CD8-positive, alpha-beta memory T cell (primary cell): Measurements from ENCODE around the gene SCFD2. TPM values are rescaled to one million over a fixed set of nuclear protein-coding genes. Genes with fewer than 3 reads are reported as not detected.

ENCODE experiments used
- CTCF ChIA-PET: fragments of 350-600 bp; sonication (Branson Sonifier 250); formaldehyde crosslinking; loops from one replicate; lab custom pipeline; 2021; ENCODE audit warnings: antibody characterized with exemption; lab: Charles Lee
- POLR2A ChIA-PET: fragments of 350-600 bp; sonication (Branson Sonifier 250); formaldehyde crosslinking; loops from one replicate; lab custom pipeline; 2021; ENCODE audit warnings: antibody characterized with exemption; lab: Charles Lee
- DNase-seq, 5 donors: peaks; one replicate each; pipeline versions ENCODE4 v3.0.0 to v3.0.0-alpha.2; 2020 to 2022; ENCODE audit warnings: mixed read lengths in 1 of 5
- H3K27ac ChIP-seq: one replicate; pipeline ENCODE4 v1.7.0; 2013; ENCODE audit warnings: low read depth, mild to moderate bottlenecking, low read length, moderate library complexity
- H3K27me3 ChIP-seq: 2 replicates; pipeline ENCODE4 v1.7.0; 2013; ENCODE audit warnings: low read length, mild to moderate bottlenecking; ENCODE audit not compliant: insufficient read depth, poor library complexity, severe bottlenecking
- H3K36me3 ChIP-seq: 2 replicates; pipeline ENCODE4 v1.7.0; 2013; ENCODE audit warnings: mild to moderate bottlenecking, low read length, moderate library complexity; ENCODE audit not compliant: insufficient read depth
- H3K4me1 ChIP-seq: 2 replicates; pipeline ENCODE4 v1.7.0; 2013; ENCODE audit warnings: mild to moderate bottlenecking, low read length, moderate library complexity; ENCODE audit not compliant: insufficient read depth
- H3K4me3 ChIP-seq: 2 replicates; pipeline ENCODE4 v1.7.0; 2013; ENCODE audit warnings: mild to moderate bottlenecking, low read length
- H3K9me3 ChIP-seq: 2 replicates; pipeline ENCODE4 v1.7.0; 2013; ENCODE audit warnings: mild to moderate bottlenecking, low read length
- H3K27ac Mint-ChIP-seq, 8 donors: one replicate each; pipeline ENCODE4 v1.8.0; 2020 to 2021; ENCODE audit warnings: mixed read lengths in 8 of 8, mild to moderate bottlenecking in 6 of 8, inconsistent platforms in 3 of 8, moderate library complexity in 3 of 8
- H3K27me3 Mint-ChIP-seq, 2 donors: one replicate each; pipeline ENCODE4 v1.8.0; 2020 to 2021; ENCODE audit warnings: mixed read lengths in 2 of 2, mild to moderate bottlenecking in 1 of 2, moderate library complexity in 1 of 2
- H3K36me3 Mint-ChIP-seq, 3 donors: one replicate each; pipeline ENCODE4 v1.8.0; 2020 to 2021; ENCODE audit warnings: mixed read lengths in 3 of 3, inconsistent platforms in 1 of 3, mild to moderate bottlenecking in 1 of 3
- H3K4me1 Mint-ChIP-seq, 3 donors: one replicate each; pipeline ENCODE4 v1.8.0; 2020 to 2021; ENCODE audit warnings: mixed read lengths in 3 of 3, inconsistent platforms in 1 of 3, mild to moderate bottlenecking in 1 of 3
- H3K4me3 Mint-ChIP-seq, 7 donors: one replicate each; pipeline ENCODE4 v1.8.0; 2020 to 2021; ENCODE audit warnings: mixed read lengths in 7 of 7, mild to moderate bottlenecking in 6 of 7, moderate library complexity in 4 of 7, inconsistent platforms in 2 of 7
- H3K9me3 Mint-ChIP-seq, 5 donors: one replicate each; pipeline ENCODE4 v1.8.0; 2020 to 2022; ENCODE audit warnings: mixed read lengths in 5 of 5, mild to moderate bottlenecking in 3 of 5, moderate library complexity in 2 of 5, inconsistent platforms in 1 of 5
- polyA plus RNA-seq: library from polyadenylated mRNA; unstranded; fragments of 300-500 nt; fragmentation: Illumina TruSeq; gene quantifications from one replicate; pipeline ENCODE4 v1.2.3, GENCODE V29; 2021
- total RNA-seq, 2 experiments: library from RNA; stranded (reverse); gene quantifications; one replicate each; pipeline ENCODE4 v1.2.3, GENCODE V29; 2021

The SCFD2 gene
- total and polyA plus RNA-seq, 3 experiments from 2014 or later: 18.1 to 29.1 (median 25.7) TPM

- Mint-ChIP-seq H3K36me3 (peaks cover 4 to 13% (median 13%) of the 10 kb centered on the region in 3 donors), H3K9me3 (no peaks in the 10 kb centered on the region), H3K27ac (no peak overlapping the region), H3K4me1 (no peaks in the 10 kb centered on the region), H3K27me3 (no peaks in the 10 kb centered on the region), H3K4me3 (no peak overlapping the region)
- POLR2A ChIA-PET: no interaction called here
- Histone ChIP-seq H3K36me3 (no peaks in the 10 kb centered on the region), H3K27me3 (no peaks in the 10 kb centered on the region), H3K4me1 (no peaks in the 10 kb centered on the region), H3K9me3 (no peaks in the 10 kb centered on the region), H3K4me3 (no peak overlapping the region), H3K27ac (no peak overlapping the region)
- no peak for DNase-seq
- CTCF ChIA-PET: no interaction called here
Observed at GRCh38 chr4:52949336-52949735, 416.5 kb downstream of the SCFD2 start.

DNA sequence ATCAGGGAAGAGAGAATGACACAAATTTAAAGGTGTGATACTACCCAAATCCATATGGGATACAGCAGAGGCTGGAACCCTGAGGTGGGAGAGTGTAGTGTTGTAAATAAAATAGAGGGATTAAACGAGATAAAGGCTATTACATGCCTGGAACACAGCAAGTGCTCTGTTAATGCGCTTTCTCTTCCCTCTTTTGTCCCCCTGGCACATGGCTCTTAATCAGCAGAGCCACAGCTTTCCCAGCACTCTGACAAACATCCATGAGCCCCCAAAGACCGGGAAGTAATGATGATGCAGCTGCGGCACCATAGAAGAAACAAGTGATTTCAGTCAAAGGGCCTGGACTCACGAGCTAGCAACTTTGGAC, 417.8 kb downstream of the SCFD2 start:
- POLR2A ChIA-PET: no interaction called here

DNA sequence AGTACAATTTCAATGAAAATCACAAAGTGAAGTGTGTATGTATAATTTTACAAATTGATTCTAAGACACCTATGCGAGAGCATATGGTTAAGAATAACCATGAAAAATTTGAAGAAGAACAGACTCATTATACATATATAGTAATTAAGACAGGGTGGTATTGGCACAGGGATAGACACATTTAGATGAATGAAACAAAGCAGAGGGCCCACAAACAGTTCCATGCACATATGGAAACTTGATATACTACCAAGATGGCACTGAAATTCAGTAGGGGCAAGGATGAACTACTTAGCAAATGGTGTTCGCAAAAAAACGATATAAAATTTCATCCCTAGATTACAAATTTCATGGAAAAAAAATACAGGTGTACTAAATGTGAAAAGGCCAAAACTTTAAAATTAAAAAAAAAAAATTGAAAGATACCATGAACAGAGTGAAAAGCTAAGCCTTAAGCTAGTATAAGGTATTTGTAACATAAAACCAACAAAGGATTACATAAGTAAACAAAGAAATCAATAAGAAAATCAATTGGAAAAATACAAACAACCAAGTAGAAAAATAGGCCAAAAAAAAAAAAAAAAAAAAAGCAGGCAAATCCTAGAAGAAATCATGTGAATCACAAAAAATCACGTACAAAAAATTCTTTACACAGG, 418.3 kb downstream of the SCFD2 start:
- Histone ChIP-seq H3K4me3 (no peak overlapping the region), H3K27ac (no peak overlapping the region), H3K27me3 (no peaks in the 10 kb centered on the region), H3K9me3 (no peaks in the 10 kb centered on the region), H3K4me1 (no peaks in the 10 kb centered on the region), H3K36me3 (no peaks in the 10 kb centered on the region)
- H3K9me3 Mint-ChIP-seq: no peaks in the 10 kb centered on the region
- DNase-seq: no peak
- ChIA-PET POLR2A (no interaction called here), CTCF (no interaction called here)
- H3K4me1 Mint-ChIP-seq: no peaks in the 10 kb centered on the region
- H3K4me3 Mint-ChIP-seq: no peak overlapping the region
- H3K27me3 Mint-ChIP-seq: no peaks in the 10 kb centered on the region
- H3K36me3 Mint-ChIP-seq: peaks cover 4 to 13% (median 8%) of the 10 kb centered on the region in 3 donors
- H3K27ac Mint-ChIP-seq: no peak overlapping the region

More for the DNA sequence above, 417.8 kb downstream of the SCFD2 start:
- no peaks in the 10 kb centered on the region for H3K9me3 ChIP-seq
- Mint-ChIP-seq H3K4me1 (no peaks in the 10 kb centered on the region), H3K27me3 (no peaks in the 10 kb centered on the region), H3K36me3 (peaks cover 4 to 13% (median 13%) of the 10 kb centered on the region in 3 donors), H3K4me3 (no peak overlapping the region), H3K27ac (no peak overlapping the region), H3K9me3 (no peaks in the 10 kb centered on the region)
- H3K4me3 ChIP-seq: no peak overlapping the region
- no peak for DNase-seq
- H3K27ac ChIP-seq: no peak overlapping the region
- H3K4me1 ChIP-seq: no peaks in the 10 kb centered on the region
- H3K36me3 ChIP-seq: no peaks in the 10 kb centered on the region
- no peaks in the 10 kb centered on the region for H3K27me3 ChIP-seq
- CTCF ChIA-PET: no interaction called here

GRCh38 chr4:52946855-52947254, 419.0 kb downstream of the SCFD2 start:
- ChIA-PET POLR2A (no interaction called here), CTCF (no interaction called here)
- H3K27ac Mint-ChIP-seq: no peak overlapping the region
- Histone ChIP-seq H3K4me1 (no peaks in the 10 kb centered on the region), H3K9me3 (no peaks in the 10 kb centered on the region), H3K4me3 (no peak overlapping the region), H3K27ac (no peak overlapping the region), H3K27me3 (no peaks in the 10 kb centered on the region), H3K36me3 (no peaks in the 10 kb centered on the region)
- no peaks in the 10 kb centered on the region for H3K4me1 Mint-ChIP-seq
- H3K36me3 Mint-ChIP-seq: peaks cover 4 to 11% (median 8%) of the 10 kb centered on the region in 3 donors
- H3K9me3 Mint-ChIP-seq: no peaks in the 10 kb centered on the region
- H3K4me3 Mint-ChIP-seq: no peak overlapping the region
- no peak for DNase-seq
- no peaks in the 10 kb centered on the region for H3K27me3 Mint-ChIP-seq

DNA sequence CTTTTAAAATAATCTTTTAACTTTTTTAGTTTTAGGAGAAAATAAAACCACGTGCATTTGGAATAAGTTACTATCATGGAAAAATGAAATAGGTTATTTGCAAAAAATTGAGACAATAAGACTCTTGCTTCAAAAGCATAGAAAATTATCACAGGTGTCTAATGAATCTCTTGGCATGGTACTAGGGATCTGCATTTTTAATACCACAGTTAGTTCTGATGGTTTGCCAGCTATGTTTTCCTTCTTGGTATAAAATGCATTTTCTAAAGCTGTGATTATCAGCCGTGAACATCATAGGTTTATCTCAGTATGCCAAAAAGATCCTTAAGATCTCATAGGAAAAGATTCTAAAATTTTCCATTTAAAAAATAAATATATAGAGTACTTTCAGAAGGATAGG, 419.9 kb downstream of the SCFD2 start:
- no peak overlapping the region for H3K4me3 Mint-ChIP-seq
- no peaks in the 10 kb centered on the region for H3K4me1 Mint-ChIP-seq
- H3K36me3 ChIP-seq: no peaks in the 10 kb centered on the region
- peaks cover 4 to 8% (median 4%) of the 10 kb centered on the region in 3 donors for H3K36me3 Mint-ChIP-seq
- DNase-seq: no peak
- H3K9me3 ChIP-seq: no peaks in the 10 kb centered on the region
- H3K27ac Mint-ChIP-seq: no peak overlapping the region
- CTCF ChIA-PET: no interaction called here
- no peaks in the 10 kb centered on the region for H3K27me3 ChIP-seq
- H3K4me3 ChIP-seq: no peak overlapping the region
- H3K27me3 Mint-ChIP-seq: no peaks in the 10 kb centered on the region
- POLR2A ChIA-PET: no interaction called here
- no peaks in the 10 kb centered on the region for H3K9me3 Mint-ChIP-seq
- H3K4me1 ChIP-seq: no peaks in the 10 kb centered on the region
- H3K27ac ChIP-seq: no peak overlapping the region

DNA sequence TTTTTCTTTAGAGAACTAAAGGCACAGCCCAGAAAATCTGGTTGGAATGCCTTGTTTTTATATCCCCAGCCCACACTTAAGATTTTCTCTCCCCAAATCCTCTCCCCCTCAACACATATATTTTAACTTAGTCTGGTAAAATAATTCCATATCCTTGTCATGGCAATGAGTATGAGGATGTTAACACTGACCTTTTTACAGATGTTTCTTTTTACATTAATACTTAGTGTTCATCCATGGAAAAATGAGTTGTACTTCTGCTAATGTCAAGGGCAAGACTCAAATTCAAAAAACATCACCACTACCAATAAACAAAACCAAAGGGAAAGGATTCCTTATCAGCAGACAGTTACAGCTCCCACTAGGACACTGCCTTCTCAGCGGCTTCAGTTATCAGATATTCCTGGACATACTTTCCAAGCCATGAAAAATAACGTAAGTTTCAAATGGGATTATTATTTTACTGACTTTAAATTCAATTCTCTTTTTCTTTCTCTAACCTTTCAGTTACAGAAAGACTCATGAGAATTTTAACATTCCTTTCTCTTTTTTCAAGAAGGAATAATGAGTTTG, 420.4 kb downstream of the SCFD2 start:
- CTCF ChIA-PET: no interaction called here
- no peaks in the 10 kb centered on the region for H3K9me3 Mint-ChIP-seq
- no peak overlapping the region for H3K27ac Mint-ChIP-seq
- Histone ChIP-seq H3K9me3 (no peaks in the 10 kb centered on the region), H3K4me3 (no peak overlapping the region), H3K4me1 (no peaks in the 10 kb centered on the region), H3K27ac (no peak overlapping the region), H3K27me3 (no peaks in the 10 kb centered on the region), H3K36me3 (no peaks in the 10 kb centered on the region)
- H3K4me1 Mint-ChIP-seq: no peaks in the 10 kb centered on the region
- POLR2A ChIA-PET: no interaction called here
- DNase-seq: no peak
- H3K27me3 Mint-ChIP-seq: no peaks in the 10 kb centered on the region
- peaks cover 3 to 7% (median 4%) of the 10 kb centered on the region in 3 donors for H3K36me3 Mint-ChIP-seq
- H3K4me3 Mint-ChIP-seq: no peak overlapping the region

GRCh38 chr4:52943677-52944076, 422.2 kb downstream of the SCFD2 start:
- Mint-ChIP-seq H3K4me1 (no peaks in the 10 kb centered on the region), H3K9me3 (no peaks in the 10 kb centered on the region), H3K4me3 (no peak overlapping the region), H3K36me3 (peaks cover 0 to 2% (median 0%) of the 10 kb centered on the region in 3 donors), H3K27ac (no peak overlapping the region), H3K27me3 (no peaks in the 10 kb centered on the region)
- CTCF ChIA-PET: no interaction called here
- H3K27me3 ChIP-seq: no peaks in the 10 kb centered on the region
- H3K9me3 ChIP-seq: no peaks in the 10 kb centered on the region
- H3K4me3 ChIP-seq: no peak overlapping the region
- POLR2A ChIA-PET: no interaction called here
- H3K4me1 ChIP-seq: no peaks in the 10 kb centered on the region
- no peak for DNase-seq
- H3K36me3 ChIP-seq: no peaks in the 10 kb centered on the region
- no peak overlapping the region for H3K27ac ChIP-seq

DNA sequence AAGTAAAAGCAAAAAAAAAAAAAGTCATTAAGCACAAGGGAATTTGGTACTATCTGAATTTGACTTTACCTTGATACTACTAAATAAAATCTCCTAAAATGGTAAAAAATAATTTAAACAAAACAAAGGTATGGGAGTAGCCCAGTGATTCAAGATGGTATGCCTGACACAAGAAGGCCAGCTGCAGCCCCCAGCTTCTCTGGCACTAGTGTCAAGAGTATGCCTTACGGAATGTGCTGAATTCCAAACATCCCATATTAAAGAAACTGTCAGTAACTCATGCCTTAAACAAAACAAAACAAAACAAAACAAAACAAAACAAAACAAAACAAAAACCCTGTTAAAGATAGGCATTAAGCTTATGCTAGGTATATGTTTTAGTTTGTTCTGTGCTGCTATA, 422.9 kb downstream of the SCFD2 start:
- Histone ChIP-seq H3K36me3 (no peaks in the 10 kb centered on the region), H3K27me3 (no peaks in the 10 kb centered on the region), H3K4me3 (no peak overlapping the region), H3K4me1 (no peaks in the 10 kb centered on the region), H3K9me3 (no peaks in the 10 kb centered on the region), H3K27ac (no peak overlapping the region)
- POLR2A ChIA-PET: no interaction called here
- Mint-ChIP-seq H3K4me3 (no peak overlapping the region), H3K36me3 (peaks cover 0 to 2% (median 0%) of the 10 kb centered on the region in 3 donors), H3K4me1 (no peaks in the 10 kb centered on the region), H3K27ac (no peak overlapping the region), H3K27me3 (no peaks in the 10 kb centered on the region), H3K9me3 (no peaks in the 10 kb centered on the region)
- no peak for DNase-seq
- CTCF ChIA-PET: no interaction called here
